ENCODE data around the gene ZFR.
"Not testable (repeated sequence)": the region's sequence is repeated elsewhere in the genome, so short reads cannot be mapped to it uniquely, and the experiment has no call there.

The ZFR gene

DNA sequence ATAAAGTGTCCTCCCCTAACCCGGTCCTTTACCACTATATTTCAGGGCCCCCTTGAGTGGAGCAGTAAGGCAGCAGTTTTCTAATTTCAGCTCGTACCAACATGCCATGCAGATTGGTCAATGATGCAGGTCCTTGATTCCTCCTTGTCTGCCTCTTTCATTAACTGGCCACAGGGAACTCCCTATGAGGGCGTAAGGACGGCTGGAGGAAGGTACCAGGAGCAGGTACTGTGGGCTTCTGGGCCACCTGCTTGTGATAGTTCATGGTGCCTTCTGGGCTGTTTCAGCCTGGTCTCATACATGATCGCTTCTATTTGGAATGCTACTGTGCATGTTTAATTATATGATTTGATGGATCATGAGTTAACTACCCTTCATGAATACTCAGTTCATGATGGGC lies 9.4 kb upstream of the ZFR start:
- DNase-seq (ENCODE audit: extremely low read depth in 1 of 2, low read depth in 1 of 2), result no peak

DNA sequence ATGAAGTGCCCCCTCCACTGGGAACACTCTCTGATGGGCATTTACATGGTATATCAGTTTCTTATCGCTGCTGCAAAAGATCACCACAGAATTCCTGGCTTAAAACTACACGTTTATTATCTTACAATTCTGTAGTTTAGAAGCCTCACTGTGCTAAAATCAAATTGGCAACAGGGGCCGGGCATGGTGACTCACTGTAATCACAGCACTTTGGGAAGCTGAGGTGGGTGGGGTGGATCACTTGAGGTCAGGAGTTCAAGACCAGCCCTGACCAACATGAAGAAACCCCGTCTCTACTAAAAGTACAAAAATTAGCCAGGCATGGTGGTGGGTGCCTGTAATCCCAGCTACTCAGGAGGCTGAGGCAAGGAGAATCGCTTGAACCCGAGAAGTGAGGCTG lies 7.8 kb upstream of the ZFR start:
- DNase-seq (ENCODE audit: extremely low read depth in 1 of 2, low read depth in 1 of 2), result not testable (repeated sequence)

DNA sequence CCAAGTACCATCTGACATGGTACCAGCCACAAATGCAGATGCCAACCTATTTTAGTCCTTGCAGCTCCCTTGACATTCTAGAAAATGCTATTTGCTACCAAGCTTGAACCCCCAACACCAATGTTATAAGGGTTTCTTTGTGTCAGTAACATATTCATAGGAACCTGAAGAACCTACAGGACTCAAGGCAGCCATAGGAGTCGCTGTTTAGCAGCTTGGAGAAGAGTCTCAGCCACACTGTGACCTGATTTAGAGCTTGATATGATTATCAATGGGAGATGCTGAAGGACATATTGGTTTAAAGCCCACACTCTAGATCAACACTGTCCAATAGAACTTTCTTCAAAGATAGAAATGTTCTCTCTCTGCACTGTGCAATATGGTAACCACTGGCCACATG lies 6.4 kb upstream of the ZFR start:
- DNase-seq (ENCODE audit: extremely low read depth in 1 of 2, low read depth in 1 of 2), result no peak

- no peak for DNase-seq (ENCODE audit: extremely low read depth in 1 of 2, low read depth in 1 of 2)
Measured at GRCh38 chr5:32449262-32449661, 4.7 kb upstream of the ZFR start.

GRCh38 chr5:32446630-32447029 lies 2.1 kb upstream of the ZFR start:
- no peak for DNase-seq (ENCODE audit: extremely low read depth in 1 of 2, low read depth in 1 of 2)

GRCh38 chr5:32445831-32446614 lies 1.5 kb upstream of the ZFR start:
- no peak for DNase-seq (ENCODE audit: extremely low read depth in 1 of 2, low read depth in 1 of 2)

DNA sequence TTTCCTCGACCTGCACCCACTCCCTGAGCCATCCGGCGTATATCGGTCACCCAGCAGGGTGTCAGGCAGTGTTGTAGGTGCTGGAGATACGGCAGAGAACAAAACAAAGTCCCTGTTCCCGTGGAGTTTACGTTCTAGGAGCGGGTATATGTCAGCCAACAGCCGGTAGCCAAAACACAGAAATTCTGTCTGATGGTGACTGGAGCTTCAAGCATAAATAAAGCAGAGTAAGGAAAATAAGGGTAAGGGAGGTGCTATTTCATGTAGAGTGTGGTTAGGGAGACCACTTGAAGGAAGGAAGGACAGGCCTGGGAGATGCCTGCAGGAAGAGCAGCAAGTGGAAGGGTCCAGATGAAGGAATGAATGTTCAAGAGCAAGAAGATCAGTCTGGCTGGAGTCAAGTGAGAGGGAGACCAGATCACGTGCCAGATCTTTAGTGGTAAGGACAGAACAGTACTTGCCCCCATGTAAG lies 783 bp upstream of the ZFR start:
- DNase-seq (ENCODE audit: extremely low read depth in 1 of 2, low read depth in 1 of 2), result no peak

GRCh38 chr5:32443541-32444430 lies 754 bp downstream of the ZFR start:
- DNase-seq (ENCODE audit: extremely low read depth in 1 of 2, low read depth in 1 of 2), result peak in 1 of 2 donors; percentile 19

- no peak for DNase-seq (ENCODE audit: extremely low read depth in 1 of 2, low read depth in 1 of 2)
Measured at GRCh38 chr5:32443145-32443540, 1.4 kb downstream of the ZFR start.

DNA sequence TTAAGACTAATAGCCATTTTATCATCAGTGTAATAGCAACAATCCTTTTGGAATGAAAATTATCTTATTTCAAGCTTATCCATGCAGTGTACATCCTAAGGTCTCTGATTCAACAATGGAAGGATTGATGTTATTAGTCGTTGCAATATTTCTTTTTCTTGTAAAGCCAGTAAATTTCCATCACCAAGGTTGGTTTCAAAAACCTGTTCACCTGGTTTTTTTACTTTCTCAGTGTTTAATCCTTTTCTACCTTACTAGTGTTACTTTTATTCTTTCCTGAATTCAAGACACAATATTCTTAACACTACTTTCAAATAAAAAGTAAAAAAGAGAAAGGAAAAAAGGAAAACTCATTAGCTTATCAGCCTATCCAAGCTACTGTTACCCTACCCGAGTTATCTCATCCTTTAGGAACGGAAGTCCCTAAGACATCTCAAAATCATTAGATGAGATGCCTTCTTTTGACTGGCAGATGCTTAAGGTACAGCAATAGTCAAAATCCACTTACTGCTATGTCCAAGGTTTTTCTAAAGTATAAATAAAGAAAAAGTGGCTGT lies 5.4 kb downstream of the ZFR start:
- no peak for DNase-seq (ENCODE audit: extremely low read depth in 1 of 2, low read depth in 1 of 2)

DNA sequence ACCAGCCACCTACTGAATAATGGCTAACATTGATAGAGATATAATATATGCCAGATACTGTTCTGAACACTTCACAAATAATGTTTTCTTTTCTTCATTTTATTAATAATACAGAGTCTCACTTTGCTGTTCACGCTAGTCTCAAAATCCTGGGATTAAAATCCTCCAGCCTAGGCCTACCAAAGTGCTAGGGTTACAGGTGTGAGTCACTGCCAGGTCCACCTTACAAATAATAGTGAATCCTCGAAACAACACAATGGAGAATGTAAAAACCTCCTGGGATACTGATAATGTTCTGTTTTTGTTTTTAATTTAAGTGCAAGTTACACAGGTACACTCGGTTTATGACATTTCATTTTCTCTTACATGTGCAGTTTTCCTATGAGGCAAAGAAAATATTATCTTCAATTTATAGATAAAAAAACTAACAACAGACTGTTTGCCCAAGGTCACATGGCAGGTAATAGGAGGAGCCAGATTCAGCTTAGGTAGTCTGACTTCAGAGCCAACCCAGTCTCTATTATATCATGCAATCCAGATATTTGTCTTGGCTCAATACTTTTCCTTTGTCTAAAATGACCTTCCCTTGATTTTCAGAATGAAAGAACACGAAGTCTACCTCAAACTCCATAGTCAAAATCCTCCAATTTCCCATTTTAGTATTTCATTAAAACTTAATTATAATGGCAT lies 7.8 kb downstream of the ZFR start:
- no peak for DNase-seq (ENCODE audit: extremely low read depth in 1 of 2, low read depth in 1 of 2)

DNA sequence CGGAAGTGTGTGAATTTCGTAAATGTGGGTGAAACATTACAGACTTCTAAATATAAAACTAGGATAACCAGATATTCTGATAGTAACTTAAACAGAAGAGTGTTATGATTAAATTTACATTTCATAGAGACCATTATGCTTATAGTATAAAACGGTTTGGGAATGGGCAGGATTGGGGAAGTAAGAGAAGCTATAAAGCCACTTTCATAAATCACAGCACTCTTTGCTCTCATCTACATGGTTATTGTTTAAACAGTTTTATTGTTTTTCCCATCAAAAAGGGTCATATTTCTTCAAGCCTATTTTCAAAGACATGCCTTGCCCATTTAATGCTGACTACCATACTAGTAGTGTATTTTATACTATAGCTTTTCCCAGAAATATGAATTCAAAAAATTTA lies 9.2 kb downstream of the ZFR start:
- DNase-seq (ENCODE audit: extremely low read depth in 1 of 2, low read depth in 1 of 2), result no peak

DNA sequence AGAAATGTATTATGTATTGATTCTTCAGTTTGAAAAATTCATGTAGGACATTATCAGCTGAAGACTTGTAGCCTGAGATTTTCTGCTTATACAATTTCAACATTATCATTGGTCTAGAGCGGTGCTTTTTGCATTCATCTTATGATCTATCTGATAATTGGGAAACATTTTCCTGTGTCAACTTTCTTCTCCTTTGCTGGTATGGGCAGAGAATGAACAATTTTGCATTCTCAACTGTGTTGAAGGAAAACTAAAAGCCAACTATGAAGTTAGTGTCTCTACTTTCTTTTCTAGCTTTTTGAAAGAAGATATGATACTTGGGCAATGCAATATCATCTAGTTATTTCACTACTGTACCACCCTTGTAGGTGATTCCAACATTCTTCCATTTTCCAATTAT lies 10.3 kb downstream of the ZFR start:
- no peak for DNase-seq (ENCODE audit: extremely low read depth in 1 of 2, low read depth in 1 of 2)

DNA sequence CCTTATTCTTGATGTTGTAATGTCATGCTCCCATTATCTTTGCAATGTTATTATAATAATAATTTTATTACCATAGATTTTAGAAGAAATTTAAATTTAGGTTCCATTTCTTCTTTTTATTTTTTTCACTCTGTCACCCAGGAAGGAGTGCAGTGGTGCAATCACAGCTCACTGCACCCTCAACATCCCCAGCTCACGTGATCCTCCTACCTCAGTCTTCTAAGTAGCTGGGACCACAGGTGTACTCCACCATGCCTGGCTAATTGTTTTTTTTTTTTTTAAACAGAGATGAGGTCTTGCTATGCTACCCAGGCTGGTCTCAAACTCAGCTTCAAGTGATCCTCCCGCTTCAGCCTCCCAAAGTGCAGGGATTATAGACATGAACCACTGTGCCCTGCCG lies 11.9 kb downstream of the ZFR start:
- no peak for DNase-seq (ENCODE audit: extremely low read depth in 1 of 2, low read depth in 1 of 2)

DNA sequence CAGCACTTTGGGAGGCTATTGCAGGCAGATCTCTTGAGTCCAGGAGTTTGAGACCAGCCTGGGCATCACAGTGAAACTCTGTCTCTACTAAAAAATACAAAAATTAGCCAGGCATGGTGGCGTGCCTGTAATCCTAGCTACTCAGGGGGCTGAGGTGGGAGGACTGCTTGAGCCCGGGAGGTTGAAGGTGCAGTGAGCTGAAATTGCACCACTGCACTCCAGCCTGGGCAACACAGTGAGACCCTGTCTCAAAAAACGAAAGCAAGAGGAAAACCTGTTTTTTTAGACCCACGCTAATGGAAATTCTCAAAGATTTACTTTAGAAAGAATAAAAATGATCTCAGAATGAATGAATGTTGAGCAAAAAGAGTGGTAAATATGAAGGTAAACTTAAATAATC lies 13.7 kb downstream of the ZFR start:
- not testable (repeated sequence) for DNase-seq (ENCODE audit: extremely low read depth in 1 of 2, low read depth in 1 of 2)

- DNase-seq (ENCODE audit: extremely low read depth in 1 of 2, low read depth in 1 of 2), result no peak
Measured at GRCh38 chr5:32428426-32428825, 16.1 kb downstream of the ZFR start.

DNA sequence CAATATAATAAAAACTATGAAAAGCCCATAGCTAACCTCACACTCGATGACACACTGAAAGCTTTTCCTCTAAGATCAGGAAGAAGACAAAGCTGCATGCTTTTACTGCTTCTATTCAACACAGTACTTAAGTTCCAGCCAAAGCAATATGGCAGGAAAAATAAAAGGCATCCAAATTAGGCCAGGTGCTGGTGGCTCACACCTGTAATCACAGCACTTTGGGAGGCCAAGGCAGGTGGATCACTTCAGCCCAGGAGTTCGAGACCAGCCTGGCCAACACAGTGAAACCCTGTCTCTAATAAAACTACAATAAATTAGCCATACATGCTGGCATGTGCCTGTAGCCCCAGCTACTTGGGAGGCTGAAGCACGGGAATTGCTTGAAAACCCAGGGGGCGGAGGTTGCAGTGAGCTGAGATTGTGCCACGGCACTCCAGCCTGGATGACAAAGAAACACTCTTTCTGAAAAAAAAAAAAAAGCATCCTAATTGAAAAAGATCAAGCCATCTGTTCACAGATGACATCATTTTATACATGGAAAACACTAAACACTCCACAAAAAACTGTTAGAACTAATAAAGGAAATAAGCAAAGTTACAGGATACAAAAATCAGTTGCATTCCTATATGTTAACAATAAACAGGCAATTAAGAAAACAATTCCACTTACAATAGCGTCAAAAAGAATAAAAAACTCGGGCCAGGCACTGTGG lies 17.9 kb downstream of the ZFR start:
- DNase-seq (ENCODE audit: extremely low read depth in 1 of 2, low read depth in 1 of 2), result no peak

- DNase-seq (ENCODE audit: extremely low read depth in 1 of 2, low read depth in 1 of 2), result no peak
Measured at GRCh38 chr5:32422697-32423096, 21.8 kb downstream of the ZFR start.

DNA sequence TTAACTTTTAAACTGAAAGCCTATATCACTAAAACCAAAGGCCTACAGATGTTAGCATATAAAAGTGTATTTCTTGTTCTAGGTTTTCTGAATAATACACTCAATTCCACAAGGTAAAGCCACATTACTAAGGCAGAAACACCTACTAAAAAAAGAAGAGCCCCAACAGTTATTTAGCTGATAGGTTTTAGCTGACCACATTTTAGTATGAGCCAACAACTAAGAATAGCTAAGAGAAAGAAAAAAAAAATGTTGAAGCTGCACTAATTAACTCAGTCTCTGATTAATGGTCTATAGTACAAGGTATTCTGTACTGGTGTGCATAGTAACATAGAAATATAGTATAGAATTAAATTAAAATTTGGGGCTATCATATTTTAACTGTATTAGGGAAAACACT lies 23.5 kb downstream of the ZFR start:
- no peak for DNase-seq (ENCODE audit: extremely low read depth in 1 of 2, low read depth in 1 of 2)

DNA sequence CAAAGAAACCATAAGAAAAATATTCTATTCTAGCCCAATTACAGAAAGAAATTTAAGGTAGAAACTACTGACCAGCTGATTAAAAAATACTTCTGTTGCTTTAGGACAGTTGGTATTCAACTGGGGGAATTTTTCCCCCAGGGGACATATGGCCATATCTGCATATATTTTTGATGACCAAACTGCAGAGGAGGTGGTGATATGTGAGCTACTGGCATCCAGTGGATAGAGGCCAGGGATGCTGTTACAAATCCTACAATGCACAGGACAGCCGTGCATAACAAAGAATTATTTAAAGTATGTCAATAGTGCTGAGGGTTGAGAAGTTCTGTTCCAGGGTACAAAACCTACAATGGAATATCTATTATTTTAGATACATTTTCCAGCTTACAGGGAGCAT lies 24.0 kb downstream of the ZFR start:
- DNase-seq (ENCODE audit: extremely low read depth in 1 of 2, low read depth in 1 of 2), result no peak

DNA sequence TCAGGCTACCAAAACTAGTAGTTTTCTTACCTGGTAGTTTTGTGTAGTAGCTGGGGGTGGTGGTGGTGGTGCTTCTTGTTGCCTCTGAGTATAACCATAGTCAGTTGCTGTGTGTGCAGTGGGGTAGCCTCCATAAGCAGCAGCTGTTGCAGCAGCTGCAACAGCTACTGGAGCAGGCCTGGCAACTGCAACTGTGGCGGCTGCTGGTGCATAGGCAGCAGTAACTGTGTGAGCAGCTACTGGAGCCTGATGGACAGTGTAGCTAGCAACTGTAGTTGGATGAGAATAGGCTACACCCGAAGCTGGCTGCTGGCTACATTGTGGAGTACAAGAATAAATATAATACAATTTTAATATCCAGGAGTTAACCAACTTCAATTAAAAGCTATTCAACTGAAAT lies 24.7 kb downstream of the ZFR start:
- no peak for DNase-seq (ENCODE audit: extremely low read depth in 1 of 2, low read depth in 1 of 2)
